Left renal cortex interstitium (tissue), 4 donors: ENCODE data around the gene MYO18B. TPM values are rescaled to one million over a fixed set of nuclear protein-coding genes. Genes with fewer than 3 reads are reported as not detected.
A peak's percentile ranks its signal among the peaks of the same experiment; 100 is the strongest.

ENCODE experiments used
- DNase-seq, 4 donors: peaks; one replicate each; pipeline ENCODE4 v3.0.0-alpha.2; 2013; ENCODE audit warnings: low read depth in 4 of 4, low spot score in 2 of 4, missing footprints in 1 of 4
- polyA plus RNA-seq, 4 donors: library from polyadenylated mRNA; unstranded; fragments of 120-200 nt; gene quantifications; one replicate each; pipeline ENCODE4 v1.2.1, GENCODE V29; 2013; ENCODE audit not compliant: insufficient read length in 4 of 4

Gene MYO18B
- polyA plus RNA-seq, 4 donors: 0.03 to 0.25 (median 0.08) TPM

GRCh38 chr22:25930788-25931310 is 188.9 kb downstream of the MYO18B start:
- DNase-seq: peak in 1 of 4 donors; percentile 7

GRCh38 chr22:25933158-25933788 is 191.3 kb downstream of the MYO18B start:
- no peak for DNase-seq

GRCh38 chr22:25935266-25936058 is 193.5 kb downstream of the MYO18B start:
- no peak for DNase-seq

- no peak for DNase-seq
Measured at GRCh38 chr22:25938151-25938550, 196.2 kb downstream of the MYO18B start.

- no peak for DNase-seq
Measured at GRCh38 chr22:25939384-25939783, 197.4 kb downstream of the MYO18B start.

- DNase-seq: no peak
Measured at GRCh38 chr22:25940479-25940878, 198.5 kb downstream of the MYO18B start.

- DNase-seq: peak in 1 of 4 donors; percentile 13
Measured at GRCh38 chr22:25941365-25941960, 199.5 kb downstream of the MYO18B start.

- no peak for DNase-seq
Measured at GRCh38 chr22:25942115-25942855, 200.3 kb downstream of the MYO18B start.

- DNase-seq: no peak
Measured at GRCh38 chr22:25942856-25943411, 200.9 kb downstream of the MYO18B start.

GRCh38 chr22:25950111-25950510 is 208.1 kb downstream of the MYO18B start:
- no peak for DNase-seq

GRCh38 chr22:25953276-25953675 is 211.3 kb downstream of the MYO18B start:
- DNase-seq: no peak

- DNase-seq: no peak
Measured at GRCh38 chr22:25953919-25954318, 211.9 kb downstream of the MYO18B start.

- no peak for DNase-seq
Measured at GRCh38 chr22:25955323-25955722, 213.3 kb downstream of the MYO18B start.

GRCh38 chr22:25956801-25957200 is 214.8 kb downstream of the MYO18B start:
- no peak for DNase-seq

- no peak for DNase-seq
Measured at GRCh38 chr22:25959818-25960774, 218.1 kb downstream of the MYO18B start.

GRCh38 chr22:25961699-25962098 is 219.7 kb downstream of the MYO18B start:
- no peak for DNase-seq

- DNase-seq: no peak
Measured at GRCh38 chr22:25962711-25963110, 220.7 kb downstream of the MYO18B start.

- DNase-seq: no peak
Measured at GRCh38 chr22:25964961-25965730, 223.2 kb downstream of the MYO18B start.
